Activated T-helper 2 cell treated with anti-CD3 and anti-CD28 coated beads, Interferon-gamma antibody, Interleukin-2, Interleukin-4, amounts not matched to agents 10 μg/mL and 5 μg/mL and 100 μg/mL, durations not matched to agents 14 hours and 24 hours and 36 hours (primary cell): ENCODE measurements around the gene BCKDHA. TPM values are rescaled to one million over a fixed set of nuclear protein-coding genes. Genes with fewer than 3 reads are reported as not detected.

ENCODE experiments used
- DNase-seq: peaks from one replicate; pipeline ENCODE4 v3.0.0; 2021; ENCODE audit warnings: low spot score
- H3K27ac Mint-ChIP-seq: one replicate; pipeline ENCODE4 v1.8.0; 2021; ENCODE audit warnings: mixed read lengths
- H3K27me3 Mint-ChIP-seq: one replicate; pipeline ENCODE4 v1.8.0; 2021; ENCODE audit warnings: low read depth, mixed read lengths
- H3K36me3 Mint-ChIP-seq: one replicate; pipeline ENCODE4 v1.8.0; 2021; ENCODE audit warnings: low read depth, mixed read lengths
- H3K4me1 Mint-ChIP-seq: one replicate; pipeline ENCODE4 v1.8.0; 2021; ENCODE audit warnings: low read depth, mixed read lengths
- H3K4me3 Mint-ChIP-seq: one replicate; pipeline ENCODE4 v1.8.0; 2021; ENCODE audit warnings: low read depth, mild to moderate bottlenecking, moderate library complexity, mixed read lengths
- H3K9me3 Mint-ChIP-seq: one replicate; pipeline ENCODE4 v1.8.0; 2021; ENCODE audit warnings: mixed read lengths
- intact Hi-C: fragments of 100-400 bp; cut with micrococcal nuclease; formaldehyde crosslinking; loops from one replicate; pipeline ENCODE4 v1.15.1; 2023
- total RNA-seq: library from RNA; stranded (reverse); gene quantifications from 2 replicates; pipeline ENCODE4 v1.2.3, GENCODE V29; 2022

The BCKDHA gene
- total RNA-seq, 1 donor from 2014 or later: 18.9 TPM

GRCh38 chr19:41413947-41414346, 16.3 kb downstream of the BCKDHA start:
- no peaks in the 10 kb centered on the region for H3K27me3 Mint-ChIP-seq
- H3K4me1 Mint-ChIP-seq: peaks cover 7% of the 10 kb centered on the region
- intact Hi-C loops: no loop called here
- DNase-seq: no peak
- peaks cover 15% of the 10 kb centered on the region for H3K36me3 Mint-ChIP-seq
- H3K27ac Mint-ChIP-seq: no peak overlapping the region
- H3K4me3 Mint-ChIP-seq: no peak overlapping the region
- H3K9me3 Mint-ChIP-seq: no peaks in the 10 kb centered on the region

DNA sequence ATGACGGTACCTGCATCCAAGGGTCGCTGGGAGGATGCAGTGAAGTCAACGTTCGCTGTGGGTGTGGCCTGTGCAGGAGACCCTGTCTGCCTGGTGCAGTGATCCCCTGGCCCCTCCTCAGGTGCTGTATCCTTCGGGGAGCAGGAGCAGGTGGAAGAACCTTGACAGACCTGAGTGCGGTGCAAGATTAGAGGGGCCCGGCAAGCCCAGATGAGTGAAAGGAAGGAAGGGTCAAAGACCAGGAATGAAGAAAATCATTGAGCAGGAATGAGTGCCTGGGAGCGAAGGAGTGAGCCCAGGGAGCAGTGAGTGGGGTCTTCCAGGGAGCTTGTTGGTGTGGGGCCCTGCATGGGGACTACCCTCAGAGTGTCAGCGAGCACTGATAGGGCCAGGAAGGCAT, 16.8 kb downstream of the BCKDHA start:
- no peak for DNase-seq
- no peak overlapping the region for H3K27ac Mint-ChIP-seq

DNA sequence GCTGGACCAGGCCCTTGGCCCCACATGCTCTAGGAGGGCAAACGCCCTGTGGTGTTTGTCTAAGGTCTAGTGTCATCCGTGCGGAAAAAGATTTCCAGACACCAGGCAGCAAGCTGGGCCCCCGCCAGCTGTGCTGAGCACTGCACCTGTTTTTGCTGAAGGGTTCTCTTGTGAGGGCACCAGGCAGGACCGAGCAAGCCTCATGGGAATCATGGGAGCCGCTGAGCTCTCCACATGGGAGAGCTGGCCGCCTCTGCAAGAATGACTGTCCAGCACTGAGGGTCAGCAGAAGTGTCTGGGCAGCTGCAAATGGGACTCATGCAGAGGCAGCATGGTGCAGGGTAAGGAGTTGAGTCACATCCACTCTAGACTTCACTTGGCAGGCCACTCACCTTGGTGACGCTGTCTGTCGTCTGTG, 17.5 kb downstream of the BCKDHA start:
- intact Hi-C loops: no loop called here
- Mint-ChIP-seq H3K4me1 (no peaks in the 10 kb centered on the region), H3K9me3 (no peaks in the 10 kb centered on the region), H3K27me3 (no peaks in the 10 kb centered on the region), H3K36me3 (peaks cover 24% of the 10 kb centered on the region), H3K4me3 (no peak overlapping the region), H3K27ac (no peak overlapping the region)
- DNase-seq: no peak

More for the DNA sequence above, 16.8 kb downstream of the BCKDHA start:
- H3K9me3 Mint-ChIP-seq: no peaks in the 10 kb centered on the region
- H3K36me3 Mint-ChIP-seq: peaks cover 19% of the 10 kb centered on the region
- intact Hi-C loops: no loop called here
- H3K27me3 Mint-ChIP-seq: no peaks in the 10 kb centered on the region
- H3K4me1 Mint-ChIP-seq: peaks cover 3% of the 10 kb centered on the region
- no peak overlapping the region for H3K4me3 Mint-ChIP-seq

DNA sequence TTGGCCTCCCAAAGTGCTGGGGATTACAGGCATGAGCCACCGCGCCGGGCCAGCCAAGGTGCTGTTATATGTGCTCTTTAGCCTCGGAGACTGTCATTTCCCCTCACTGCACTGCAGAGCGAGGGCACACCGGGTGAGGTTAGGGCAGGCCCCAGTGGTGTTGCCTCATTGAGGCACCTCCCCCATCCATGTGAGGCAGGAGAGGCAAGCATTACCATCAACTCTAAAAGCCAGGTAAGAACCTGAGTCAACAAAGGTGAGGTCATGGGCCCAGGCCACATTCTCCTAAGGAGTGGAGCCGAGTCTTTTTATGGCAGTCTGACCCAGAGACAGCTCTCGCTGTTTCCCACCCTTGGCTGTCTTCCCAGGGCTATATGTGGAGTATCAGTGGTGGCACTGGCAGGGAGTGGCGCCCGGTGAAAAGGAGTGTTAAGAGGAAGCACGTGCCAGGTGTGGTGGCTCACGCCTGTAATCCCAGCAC, 18.6 kb downstream of the BCKDHA start:
- Mint-ChIP-seq H3K36me3 (peaks cover 30% of the 10 kb centered on the region), H3K4me3 (no peak overlapping the region), H3K4me1 (no peaks in the 10 kb centered on the region), H3K27me3 (no peaks in the 10 kb centered on the region), H3K9me3 (no peaks in the 10 kb centered on the region), H3K27ac (no peak overlapping the region)
- DNase-seq: no peak
- intact Hi-C loops: no loop called here

GRCh38 chr19:41420101-41420880, 22.7 kb downstream of the BCKDHA start:
- no peak for DNase-seq
- Mint-ChIP-seq H3K9me3 (no peaks in the 10 kb centered on the region), H3K36me3 (peaks cover 38% of the 10 kb centered on the region), H3K4me1 (no peaks in the 10 kb centered on the region), H3K27me3 (no peaks in the 10 kb centered on the region), H3K4me3 (no peak overlapping the region), H3K27ac (no peak overlapping the region)
- intact Hi-C loops: no loop called here

GRCh38 chr19:41421314-41421713, 23.7 kb downstream of the BCKDHA start:
- no peak overlapping the region for H3K27ac Mint-ChIP-seq
- no peak overlapping the region for H3K4me3 Mint-ChIP-seq
- intact Hi-C loops: no loop called here
- peaks cover 36% of the 10 kb centered on the region for H3K36me3 Mint-ChIP-seq
- no peaks in the 10 kb centered on the region for H3K9me3 Mint-ChIP-seq
- no peaks in the 10 kb centered on the region for H3K4me1 Mint-ChIP-seq
- no peaks in the 10 kb centered on the region for H3K27me3 Mint-ChIP-seq
- DNase-seq: no peak

DNA sequence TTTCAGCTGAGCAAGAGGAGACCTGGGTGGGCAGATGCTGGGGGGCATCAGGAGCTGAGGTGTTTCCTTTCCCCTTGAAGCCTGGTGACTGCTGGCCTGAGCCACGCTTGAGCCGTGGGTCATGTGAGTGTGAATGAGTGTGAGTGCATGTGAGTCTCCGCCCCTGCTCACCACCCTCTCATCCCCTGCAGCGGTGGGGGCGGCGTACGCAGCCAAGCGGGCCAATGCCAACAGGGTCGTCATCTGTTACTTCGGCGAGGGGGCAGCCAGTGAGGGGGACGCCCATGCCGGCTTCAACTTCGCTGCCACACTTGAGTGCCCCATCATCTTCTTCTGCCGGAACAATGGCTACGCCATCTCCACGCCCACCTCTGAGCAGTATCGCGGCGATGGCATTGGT, 24.4 kb downstream of the BCKDHA start:
- Mint-ChIP-seq H3K4me3 (no peak overlapping the region), H3K9me3 (no peaks in the 10 kb centered on the region), H3K27me3 (no peaks in the 10 kb centered on the region), H3K4me1 (peaks cover 2% of the 10 kb centered on the region), H3K27ac (no peak overlapping the region), H3K36me3 (peaks cover 35% of the 10 kb centered on the region)
- intact Hi-C loops: no loop called here
- no peak for DNase-seq

- DNase-seq: no peak
- H3K27ac Mint-ChIP-seq: no peak overlapping the region
- H3K9me3 Mint-ChIP-seq: no peaks in the 10 kb centered on the region
- H3K36me3 Mint-ChIP-seq: peaks cover 35% of the 10 kb centered on the region
- H3K4me3 Mint-ChIP-seq: no peak overlapping the region
- intact Hi-C loops: no loop called here
- peaks cover 4% of the 10 kb centered on the region for H3K4me1 Mint-ChIP-seq
- H3K27me3 Mint-ChIP-seq: no peaks in the 10 kb centered on the region
Observed at GRCh38 chr19:41422456-41422855, 24.8 kb downstream of the BCKDHA start.

DNA sequence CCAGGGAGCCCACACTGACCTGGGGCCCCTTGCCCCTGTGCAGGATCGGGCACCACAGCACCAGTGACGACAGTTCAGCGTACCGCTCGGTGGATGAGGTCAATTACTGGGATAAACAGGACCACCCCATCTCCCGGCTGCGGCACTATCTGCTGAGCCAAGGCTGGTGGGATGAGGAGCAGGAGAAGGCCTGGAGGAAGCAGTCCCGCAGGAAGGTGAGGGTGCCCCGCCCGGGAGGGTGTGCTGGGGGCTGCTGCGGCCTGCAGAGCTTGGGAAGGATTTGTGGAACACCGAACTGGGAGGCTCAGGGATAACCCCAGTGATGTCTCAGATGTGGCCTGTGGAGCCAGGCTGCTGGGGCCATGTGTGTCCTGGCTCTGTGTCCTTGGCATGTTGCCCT, 25.3 kb downstream of the BCKDHA start:
- Mint-ChIP-seq H3K27me3 (no peaks in the 10 kb centered on the region), H3K36me3 (peaks cover 35% of the 10 kb centered on the region)

GRCh38 chr19:41424335-41425173, 26.9 kb downstream of the BCKDHA start:
- Mint-ChIP-seq H3K27me3 (no peaks in the 10 kb centered on the region), H3K27ac (no peak overlapping the region), H3K9me3 (no peaks in the 10 kb centered on the region), H3K36me3 (peaks cover 29% of the 10 kb centered on the region), H3K4me1 (peaks cover 17% of the 10 kb centered on the region), H3K4me3 (no peak overlapping the region)
- intact Hi-C loops: no loop called here
- no peak for DNase-seq

More for the DNA sequence above, 25.3 kb downstream of the BCKDHA start:
- Mint-ChIP-seq H3K27ac (no peak overlapping the region), H3K4me3 (no peak overlapping the region), H3K9me3 (no peaks in the 10 kb centered on the region), H3K4me1 (peaks cover 8% of the 10 kb centered on the region)
- no peak for DNase-seq
- intact Hi-C loops: no loop called here

DNA sequence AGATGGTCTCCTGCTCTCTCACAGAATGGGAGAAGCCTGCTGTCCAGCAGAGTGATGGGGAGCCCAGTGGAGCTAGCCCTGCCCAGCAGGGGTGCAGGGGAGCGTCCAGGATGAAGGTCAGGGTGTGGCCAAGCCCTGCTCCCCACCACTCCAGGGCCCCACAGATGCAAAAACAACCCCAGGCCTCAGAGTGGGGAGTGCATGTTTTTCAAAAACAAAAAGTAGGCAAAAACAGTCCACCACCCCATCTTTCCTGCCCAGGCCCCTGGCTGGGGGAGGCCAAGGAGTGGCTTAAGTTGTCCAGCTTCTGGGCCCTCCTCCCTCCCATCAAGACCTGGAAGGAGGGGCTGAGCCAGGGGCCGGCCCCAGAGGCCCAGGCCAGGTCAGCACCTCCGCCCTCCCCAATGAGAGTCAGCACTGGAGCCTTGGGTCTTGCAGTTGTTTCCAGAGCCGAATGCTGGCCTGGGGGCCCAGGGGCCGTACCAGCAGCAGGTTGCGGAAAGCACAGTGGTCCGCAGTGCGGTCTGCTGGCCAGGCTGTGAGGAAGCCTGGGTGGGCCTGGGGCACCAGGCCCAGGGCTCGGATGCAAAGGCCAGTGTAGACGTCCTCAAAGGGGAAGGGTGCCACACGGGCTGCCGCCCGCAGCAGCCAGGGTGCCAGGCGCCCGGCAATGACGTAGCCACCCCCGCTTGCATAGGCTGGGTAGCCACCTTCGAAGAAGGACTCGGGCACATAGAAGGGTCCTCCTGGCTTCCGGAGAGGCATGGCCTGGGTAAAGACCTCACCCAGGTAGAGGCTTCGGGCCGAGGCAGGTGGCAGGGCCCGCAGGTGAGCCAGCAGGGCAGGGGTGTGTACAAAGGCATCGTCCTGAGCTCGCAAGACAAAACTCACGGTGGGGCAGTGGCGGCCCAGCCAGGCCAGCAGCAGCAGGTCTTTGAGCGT, 27.8 kb downstream of the BCKDHA start:
- DNase-seq: no peak
- Mint-ChIP-seq H3K4me3 (no peak overlapping the region), H3K9me3 (no peaks in the 10 kb centered on the region), H3K36me3 (peaks cover 22% of the 10 kb centered on the region), H3K4me1 (peaks cover 17% of the 10 kb centered on the region), H3K27ac (no peak overlapping the region), H3K27me3 (no peaks in the 10 kb centered on the region)
- intact Hi-C loops: no loop called here

DNA sequence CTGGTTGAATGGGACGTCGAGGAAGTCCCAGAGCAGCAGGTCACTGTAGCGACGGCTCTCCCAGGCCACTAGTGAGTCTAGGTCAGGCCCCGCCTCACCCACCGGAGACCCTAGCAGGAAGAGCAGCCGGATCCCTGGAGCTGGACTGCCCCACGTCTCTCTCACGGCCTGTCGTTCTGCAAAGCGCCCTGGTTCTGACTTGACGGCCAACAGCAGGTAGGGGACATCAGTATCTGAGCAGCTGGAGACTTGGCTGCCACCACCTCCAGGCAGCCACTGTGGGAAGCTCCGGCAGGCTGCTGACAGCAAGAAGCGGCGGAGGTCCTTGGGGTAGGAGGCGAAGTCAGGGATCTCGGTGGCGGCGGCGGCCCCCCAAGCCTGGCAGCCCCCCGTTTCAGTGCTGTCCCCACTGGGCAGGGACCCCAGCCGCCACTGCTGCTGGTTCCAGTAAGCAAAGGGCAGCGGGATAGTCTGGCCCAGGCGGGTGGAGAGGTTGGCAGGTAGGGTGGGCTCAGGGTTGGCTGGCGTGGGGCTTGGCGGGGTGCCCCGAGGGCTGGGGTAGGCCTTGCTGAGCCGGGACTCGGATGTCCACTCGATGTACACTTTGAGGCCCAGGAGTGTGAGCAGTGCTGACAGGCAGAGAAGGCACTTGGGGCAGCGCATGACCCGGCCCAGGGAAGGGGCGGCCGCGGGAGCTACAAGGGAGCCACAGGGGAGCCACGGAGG, 28.7 kb downstream of the BCKDHA start:
- no peak for DNase-seq
- H3K4me1 Mint-ChIP-seq: peaks cover 17% of the 10 kb centered on the region
- no peaks in the 10 kb centered on the region for H3K27me3 Mint-ChIP-seq
- no peak overlapping the region for H3K4me3 Mint-ChIP-seq
- H3K36me3 Mint-ChIP-seq: peaks cover 22% of the 10 kb centered on the region
- H3K9me3 Mint-ChIP-seq: no peaks in the 10 kb centered on the region
- intact Hi-C loops: no loop called here
- no peak overlapping the region for H3K27ac Mint-ChIP-seq
